SK-N-SH treated with all-trans-retinoic acid at 6 μM for 48 hours (cell line): Measurements from ENCODE around the gene CDH11.

ENCODE experiments used
- ATAC-seq: fragments of 200-7000 bp; cut with Tn5 transposase; 3 replicates; pipeline ENCODE4 v1.9.1; 2020; ENCODE audit warnings: mild to moderate bottlenecking, moderate library complexity
- ARNTL ChIP-seq: fragments of 450-650 bp; formaldehyde crosslinking; IDR thresholded peaks from 2 replicates; pipeline ENCODE4 v1.5.0; 2020; ENCODE audit warnings: low read depth, mild to moderate bottlenecking, moderate library complexity, borderline replicate concordance
- BACH2 ChIP-seq: fragments of 250-450 bp; sonication (Bioruptor Pico); IDR thresholded peaks from 2 replicates; pipeline ENCODE4 v1.9.0; 2021; ENCODE audit warnings: mild to moderate bottlenecking, borderline replicate concordance
- CREB5 ChIP-seq: fragments of 250-450 bp; sonication (Bioruptor Pico); IDR thresholded peaks from 2 replicates; pipeline ENCODE4 v1.5.1; 2020; ENCODE audit warnings: low read depth, mild to moderate bottlenecking, moderate library complexity
- CSDC2 ChIP-seq: fragments of 250-450 bp; sonication (Bioruptor Pico); IDR thresholded peaks from 2 replicates; pipeline ENCODE4 v1.5.0; 2020; ENCODE audit warnings: mild to moderate bottlenecking, moderate library complexity
- ESRRG ChIP-seq: fragments of 250-450 bp; sonication (Bioruptor Pico); IDR thresholded peaks from 2 replicates; pipeline ENCODE4 v1.6.1; 2021; ENCODE audit warnings: mild to moderate bottlenecking
- GLIS3 ChIP-seq: fragments of 250-450 bp; sonication (Bioruptor Pico); IDR thresholded peaks from 2 replicates; pipeline ENCODE4 v1.5.0; 2020; ENCODE audit warnings: mild to moderate bottlenecking, moderate library complexity
- ISL1 ChIP-seq: fragments of 250-450 bp; sonication (Bioruptor Pico); IDR thresholded peaks from 2 replicates; pipeline ENCODE4 v2.1.2; 2022; ENCODE audit warnings: mild to moderate bottlenecking, moderate library complexity
- PATZ1 ChIP-seq: fragments of 250-450 bp; sonication (Bioruptor Pico); IDR thresholded peaks from 2 replicates; pipeline ENCODE4 v1.8.0; 2020; ENCODE audit warnings: mild to moderate bottlenecking, moderate library complexity, borderline replicate concordance
- POU6F1 ChIP-seq: fragments of 250-450 bp; sonication (Bioruptor Pico); IDR thresholded peaks from 2 replicates; pipeline ENCODE4 v1.8.0; 2021; ENCODE audit warnings: low read depth, mild to moderate bottlenecking, moderate library complexity, borderline replicate concordance
- PPARA ChIP-seq: fragments of 250-450 bp; sonication (Bioruptor Pico); IDR thresholded peaks from 2 replicates; pipeline ENCODE4 v1.5.0; 2020; ENCODE audit warnings: mild to moderate bottlenecking, borderline replicate concordance
- TCF4 ChIP-seq: fragments of 250-450 bp; sonication (Bioruptor Pico); IDR thresholded peaks from 2 replicates; pipeline ENCODE4 v1.8.0; 2021; ENCODE audit warnings: mild to moderate bottlenecking, moderate library complexity, borderline replicate concordance
- TOX ChIP-seq: fragments of 250-450 bp; sonication (Bioruptor Pico); IDR thresholded peaks from 2 replicates; pipeline ENCODE4 v1.8.0; 2021; ENCODE audit warnings: mild to moderate bottlenecking, moderate library complexity, borderline replicate concordance
- ZC3H10 ChIP-seq: fragments of 250-450 bp; sonication (Bioruptor Pico); IDR thresholded peaks from 2 replicates; pipeline ENCODE4 v1.5.1; 2021; ENCODE audit warnings: mild to moderate bottlenecking, moderate library complexity
- ZFP30 ChIP-seq: fragments of 450-650 bp; formaldehyde crosslinking; IDR thresholded peaks from 2 replicates; pipeline ENCODE4 v1.5.0; 2022; ENCODE audit warnings: mild to moderate bottlenecking, moderate library complexity
- ZNF565 ChIP-seq: fragments of 450-650 bp; formaldehyde crosslinking; conservative IDR thresholded peaks from 2 replicates; pipeline ENCODE4 v1.5.0; 2020; ENCODE audit warnings: low read depth, mild to moderate bottlenecking, moderate library complexity
- ZNF70 ChIP-seq: fragments of 450-650 bp; formaldehyde crosslinking; IDR thresholded peaks from 2 replicates; pipeline ENCODE4 v1.5.0; 2020; ENCODE audit warnings: mild to moderate bottlenecking, moderate library complexity
- ZNF8 ChIP-seq: fragments of 450-650 bp; formaldehyde crosslinking; IDR thresholded peaks from 2 replicates; pipeline ENCODE4 v1.5.0; 2020; ENCODE audit warnings: mild to moderate bottlenecking, moderate library complexity

The CDH11 gene

GRCh38 chr16:64973171-64973570 lies 148.7 kb downstream of the CDH11 start (continued):
- no peak for TF ChIP-seq ZNF70 (CRISPR knock-in tag)
- no peak for TF ChIP-seq ZFP30 (CRISPR knock-in tag)
- no peak for TF ChIP-seq BACH2

- ATAC-seq = no peak
- TF ChIP-seq ZNF8 (CRISPR knock-in tag) (no peak), ZNF565 (no peak)
- TF ChIP-seq, all 23 proteins: peak for 0
Observed at GRCh38 chr16:64971171-64971570, 150.7 kb downstream of the CDH11 start.

GRCh38 chr16:64969221-64969620 lies 152.6 kb downstream of the CDH11 start:
- no peak for TF ChIP-seq ZNF565
- TF ChIP-seq ISL1 (CRISPR knock-in tag) = no peak
- TF ChIP-seq TOX (CRISPR knock-in tag) = no peak
- TF ChIP-seq CSDC2 (CRISPR knock-in tag) = no peak
- no peak for TF ChIP-seq BACH2
- no peak for TF ChIP-seq PATZ1 (CRISPR knock-in tag)
- no peak for TF ChIP-seq TCF4 (CRISPR knock-in tag)
- TF ChIP-seq GLIS3 (CRISPR knock-in tag) = no peak
- no peak for TF ChIP-seq ZNF70 (CRISPR knock-in tag)
- TF ChIP-seq CREB5 (CRISPR knock-in tag) = no peak
- TF ChIP-seq PPARA = no peak
- no peak for ATAC-seq

- ATAC-seq = no peak
Observed at GRCh38 chr16:64968539-64968938, 153.3 kb downstream of the CDH11 start.

More at GRCh38 chr16:64968539-64968938, 153.3 kb downstream of the CDH11 start:
- TF ChIP-seq ZFP30 (CRISPR knock-in tag) (no peak), ARNTL (no peak), PPARA (no peak), PATZ1 (CRISPR knock-in tag) (no peak), CREB5 (CRISPR knock-in tag) (no peak), ISL1 (CRISPR knock-in tag) (no peak), POU6F1 (CRISPR knock-in tag) (no peak), ZNF8 (CRISPR knock-in tag) (no peak), ZC3H10 (CRISPR knock-in tag) (no peak), ESRRG (CRISPR knock-in tag) (no peak)
